ENCODE results near the gene KCNH5.

DNA sequence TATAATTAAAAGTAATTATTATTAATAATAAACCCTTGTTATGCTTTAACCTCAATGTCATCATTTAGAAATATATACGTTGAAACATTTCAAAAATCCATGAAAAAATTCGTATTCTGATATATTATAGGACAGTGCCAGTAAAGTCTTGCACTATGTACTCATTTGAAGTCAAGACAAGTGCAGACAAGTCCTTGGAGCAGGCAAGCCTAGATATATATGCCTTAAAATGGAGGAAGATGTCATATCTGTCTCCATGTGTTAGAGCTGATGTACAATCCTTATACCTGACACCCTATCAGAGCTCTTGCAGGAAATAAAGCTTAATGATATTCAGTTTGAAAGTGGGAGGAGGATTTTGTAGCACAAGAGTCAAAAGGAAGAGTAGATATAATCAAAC is 310.4 kb downstream of the KCNH5 start:
- TF ChIP-seq, protein P1, sequence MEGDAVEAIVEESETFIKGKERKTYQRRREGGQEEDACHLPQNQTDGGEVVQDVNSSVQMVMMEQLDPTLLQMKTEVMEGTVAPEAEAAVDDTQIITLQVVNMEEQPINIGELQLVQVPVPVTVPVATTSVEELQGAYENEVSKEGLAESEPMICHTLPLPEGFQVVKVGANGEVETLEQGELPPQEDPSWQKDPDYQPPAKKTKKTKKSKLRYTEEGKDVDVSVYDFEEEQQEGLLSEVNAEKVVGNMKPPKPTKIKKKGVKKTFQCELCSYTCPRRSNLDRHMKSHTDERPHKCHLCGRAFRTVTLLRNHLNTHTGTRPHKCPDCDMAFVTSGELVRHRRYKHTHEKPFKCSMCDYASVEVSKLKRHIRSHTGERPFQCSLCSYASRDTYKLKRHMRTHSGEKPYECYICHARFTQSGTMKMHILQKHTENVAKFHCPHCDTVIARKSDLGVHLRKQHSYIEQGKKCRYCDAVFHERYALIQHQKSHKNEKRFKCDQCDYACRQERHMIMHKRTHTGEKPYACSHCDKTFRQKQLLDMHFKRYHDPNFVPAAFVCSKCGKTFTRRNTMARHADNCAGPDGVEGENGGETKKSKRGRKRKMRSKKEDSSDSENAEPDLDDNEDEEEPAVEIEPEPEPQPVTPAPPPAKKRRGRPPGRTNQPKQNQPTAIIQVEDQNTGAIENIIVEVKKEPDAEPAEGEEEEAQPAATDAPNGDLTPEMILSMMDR (IDR thresholded peaks at IDR 0.05; ENCODE audit: low read depth, low read length) = no peak
- no peak for TF ChIP-seq MYC (IDR thresholded peaks at IDR 0.05; ENCODE audit: low read depth, low read length)
- no peak for TF ChIP-seq POLR2A (IDR thresholded peaks at IDR 0.05; ENCODE audit: extremely low read depth, insufficient read length)
